Measurements from ENCODE around the gene THRAP3.

The THRAP3 gene

GRCh38 chr1:36305915-36306209, 81.6 kb downstream of the THRAP3 start:
- Histone ChIP-seq H3K4me3 (ENCODE audit: low read depth in 1 of 2, low read length in 2 of 2) (peak overlapping the region in 1 of 2 donors; percentile 75), H3K9ac (ENCODE audit: low read length) (no peak overlapping the region)

GRCh38 chr1:36306210-36306901, 82.1 kb downstream of the THRAP3 start, which contains the start of gene SH3D21:
TSS of gene SH3D21 (plus strand) at chr1:36306368. CDS start at chr1:36306421, 53 bp downstream.
- no peaks in the 10 kb centered on the region for H3K27me3 ChIP-seq (ENCODE audit: control insufficient read depth in 1 of 2, insufficient read depth in 2 of 2, low read length in 2 of 2)
- H3K36me3 ChIP-seq (ENCODE audit: insufficient read depth, low read length), result peaks cover 23% of the 10 kb centered on the region
- H3K27ac ChIP-seq (ENCODE audit: low read depth, low read length), result peak within 1 kb of the TSS; percentile 78
- peak within 1 kb of the TSS; percentile 64 to 75 for H3K4me3 ChIP-seq (ENCODE audit: low read depth in 1 of 2, low read length in 2 of 2)
- no peaks in the 10 kb centered on the region for H3K9me3 ChIP-seq (ENCODE audit: low read length)
- H3K9ac ChIP-seq (ENCODE audit: low read length), result peak within 1 kb of the TSS; percentile 33
- peaks cover 7% of the 10 kb centered on the region for H3K4me1 ChIP-seq (ENCODE audit: insufficient read depth, low read length)

More at GRCh38 chr1:36305915-36306209, 81.6 kb downstream of the THRAP3 start:
- no peaks in the 10 kb centered on the region for H3K9me3 ChIP-seq (ENCODE audit: low read length)
- H3K4me1 ChIP-seq (ENCODE audit: insufficient read depth, low read length), result peaks cover 7% of the 10 kb centered on the region
- H3K27me3 ChIP-seq (ENCODE audit: control insufficient read depth in 1 of 2, insufficient read depth in 2 of 2, low read length in 2 of 2), result no peaks in the 10 kb centered on the region
- H3K36me3 ChIP-seq (ENCODE audit: insufficient read depth, low read length), result peaks cover 28% of the 10 kb centered on the region
- H3K27ac ChIP-seq (ENCODE audit: low read depth, low read length), result no peak overlapping the region

- Histone ChIP-seq H3K27ac (ENCODE audit: low read depth, low read length) (peak overlapping the region; percentile 78), H3K9ac (ENCODE audit: low read length) (peak overlapping the region; percentile 33), H3K36me3 (ENCODE audit: insufficient read depth, low read length) (peaks cover 17% of the 10 kb centered on the region), H3K9me3 (ENCODE audit: low read length) (no peaks in the 10 kb centered on the region), H3K4me3 (ENCODE audit: low read depth in 1 of 2, low read length in 2 of 2) (peak overlapping the region; percentile 64 to 75), H3K4me1 (ENCODE audit: insufficient read depth, low read length) (peaks cover 7% of the 10 kb centered on the region), H3K27me3 (ENCODE audit: control insufficient read depth in 1 of 2, insufficient read depth in 2 of 2, low read length in 2 of 2) (no peaks in the 10 kb centered on the region)
These were observed 82.7 kb downstream of the THRAP3 start for GRCh38 chr1:36306902-36307456.

- Histone ChIP-seq H3K36me3 (ENCODE audit: insufficient read depth, low read length) (peaks cover 9% of the 10 kb centered on the region), H3K4me3 (ENCODE audit: low read depth in 1 of 2, low read length in 2 of 2) (peak overlapping the region in 1 of 2 donors; percentile 75), H3K4me1 (ENCODE audit: insufficient read depth, low read length) (peaks cover 7% of the 10 kb centered on the region), H3K27me3 (ENCODE audit: control insufficient read depth in 1 of 2, insufficient read depth in 2 of 2, low read length in 2 of 2) (no peaks in the 10 kb centered on the region), H3K9ac (ENCODE audit: low read length) (peak overlapping the region; percentile 33), H3K27ac (ENCODE audit: low read depth, low read length) (peak overlapping the region; percentile 44), H3K9me3 (ENCODE audit: low read length) (no peaks in the 10 kb centered on the region)
These were observed 83.5 kb downstream of the THRAP3 start for GRCh38 chr1:36307601-36308330.

- Histone ChIP-seq H3K9ac (ENCODE audit: low read length) (no peak overlapping the region), H3K4me1 (ENCODE audit: insufficient read depth, low read length) (peaks cover 7% of the 10 kb centered on the region), H3K36me3 (ENCODE audit: insufficient read depth, low read length) (no peaks in the 10 kb centered on the region), H3K4me3 (ENCODE audit: low read depth in 1 of 2, low read length in 2 of 2) (no peak overlapping the region), H3K27me3 (ENCODE audit: control insufficient read depth in 1 of 2, insufficient read depth in 2 of 2, low read length in 2 of 2) (no peaks in the 10 kb centered on the region), H3K9me3 (ENCODE audit: low read length) (no peaks in the 10 kb centered on the region), H3K27ac (ENCODE audit: low read depth, low read length) (no peak overlapping the region)
These were observed 85.2 kb downstream of the THRAP3 start for GRCh38 chr1:36309397-36309796.

- Histone ChIP-seq H3K36me3 (ENCODE audit: insufficient read depth, low read length) (no peaks in the 10 kb centered on the region), H3K9me3 (ENCODE audit: low read length) (no peaks in the 10 kb centered on the region), H3K4me1 (ENCODE audit: insufficient read depth, low read length) (peaks cover 18% of the 10 kb centered on the region), H3K4me3 (ENCODE audit: low read depth in 1 of 2, low read length in 2 of 2) (peak overlapping the region in 1 of 2 donors; percentile 49), H3K9ac (ENCODE audit: low read length) (no peak overlapping the region), H3K27ac (ENCODE audit: low read depth, low read length) (no peak overlapping the region), H3K27me3 (ENCODE audit: control insufficient read depth in 1 of 2, insufficient read depth in 2 of 2, low read length in 2 of 2) (no peaks in the 10 kb centered on the region)
These were observed 96.1 kb downstream of the THRAP3 start for GRCh38 chr1:36320291-36320761.

- Histone ChIP-seq H3K9ac (ENCODE audit: low read length) (no peak overlapping the region), H3K4me3 (ENCODE audit: low read depth in 1 of 2, low read length in 2 of 2) (peak overlapping the region; percentile 27 to 49)
These were observed 96.5 kb downstream of the THRAP3 start for GRCh38 chr1:36320767-36321118.

GRCh38 chr1:36321119-36321951, 97.1 kb downstream of the THRAP3 start:
- H3K36me3 ChIP-seq (ENCODE audit: insufficient read depth, low read length), result no peaks in the 10 kb centered on the region
- H3K4me1 ChIP-seq (ENCODE audit: insufficient read depth, low read length), result peaks cover 18% of the 10 kb centered on the region
- no peaks in the 10 kb centered on the region for H3K9me3 ChIP-seq (ENCODE audit: low read length)
- H3K9ac ChIP-seq (ENCODE audit: low read length), result no peak overlapping the region
- peak overlapping the region; percentile 28 to 49 for H3K4me3 ChIP-seq (ENCODE audit: low read depth in 1 of 2, low read length in 2 of 2)
- no peaks in the 10 kb centered on the region for H3K27me3 ChIP-seq (ENCODE audit: control insufficient read depth in 1 of 2, insufficient read depth in 2 of 2, low read length in 2 of 2)
- H3K27ac ChIP-seq (ENCODE audit: low read depth, low read length), result peak overlapping the region; percentile 27

More at GRCh38 chr1:36320767-36321118, 96.5 kb downstream of the THRAP3 start:
- H3K36me3 ChIP-seq (ENCODE audit: insufficient read depth, low read length), result no peaks in the 10 kb centered on the region
- H3K9me3 ChIP-seq (ENCODE audit: low read length), result no peaks in the 10 kb centered on the region
- no peak overlapping the region for H3K27ac ChIP-seq (ENCODE audit: low read depth, low read length)
- no peaks in the 10 kb centered on the region for H3K27me3 ChIP-seq (ENCODE audit: control insufficient read depth in 1 of 2, insufficient read depth in 2 of 2, low read length in 2 of 2)
- peaks cover 18% of the 10 kb centered on the region for H3K4me1 ChIP-seq (ENCODE audit: insufficient read depth, low read length)

GRCh38 chr1:36322041-36322785, 98.0 kb downstream of the THRAP3 start:
- no peak overlapping the region for H3K27ac ChIP-seq (ENCODE audit: low read depth, low read length)
- H3K36me3 ChIP-seq (ENCODE audit: insufficient read depth, low read length), result no peaks in the 10 kb centered on the region
- H3K4me1 ChIP-seq (ENCODE audit: insufficient read depth, low read length), result peaks cover 18% of the 10 kb centered on the region
- peak overlapping the region in 1 of 2 donors; percentile 55 for H3K4me3 ChIP-seq (ENCODE audit: low read depth in 1 of 2, low read length in 2 of 2)
- H3K9me3 ChIP-seq (ENCODE audit: low read length), result no peaks in the 10 kb centered on the region
- no peak overlapping the region for H3K9ac ChIP-seq (ENCODE audit: low read length)
- no peaks in the 10 kb centered on the region for H3K27me3 ChIP-seq (ENCODE audit: control insufficient read depth in 1 of 2, insufficient read depth in 2 of 2, low read length in 2 of 2)

- H3K27me3 ChIP-seq (ENCODE audit: control insufficient read depth in 1 of 2, insufficient read depth in 2 of 2, low read length in 2 of 2), result no peaks in the 10 kb centered on the region
- no peaks in the 10 kb centered on the region for H3K9me3 ChIP-seq (ENCODE audit: low read length)
- H3K9ac ChIP-seq (ENCODE audit: low read length), result no peak overlapping the region
- peaks cover 18% of the 10 kb centered on the region for H3K4me1 ChIP-seq (ENCODE audit: insufficient read depth, low read length)
- peak overlapping the region; percentile 50 to 55 for H3K4me3 ChIP-seq (ENCODE audit: low read depth in 1 of 2, low read length in 2 of 2)
- no peaks in the 10 kb centered on the region for H3K36me3 ChIP-seq (ENCODE audit: insufficient read depth, low read length)
- H3K27ac ChIP-seq (ENCODE audit: low read depth, low read length), result peak overlapping the region; percentile 47
These were observed 98.8 kb downstream of the THRAP3 start for GRCh38 chr1:36322786-36323635.

Measured in muscle layer of colon (tissue), 2 donors.